ENCODE measurements around the gene COL9A3.
"Not testable (repeated sequence)": the region's sequence is repeated elsewhere in the genome, so short reads cannot be mapped to it uniquely, and the experiment has no call there.

The COL9A3 gene

GRCh38 chr20:62852841-62853240, 36.0 kb downstream of the COL9A3 start:
- DNase-seq (ENCODE audit: low read depth in 2 of 2, low spot score in 1 of 2) = no peak

GRCh38 chr20:62853304-62853703, 36.5 kb downstream of the COL9A3 start:
- DNase-seq (ENCODE audit: low read depth in 2 of 2, low spot score in 1 of 2) = not testable (repeated sequence)

- DNase-seq (ENCODE audit: low read depth in 2 of 2, low spot score in 1 of 2) = no peak
Measured at GRCh38 chr20:62854121-62854520, 37.3 kb downstream of the COL9A3 start.

GRCh38 chr20:62855120-62855519, 38.3 kb downstream of the COL9A3 start:
- no peak for DNase-seq (ENCODE audit: low read depth in 2 of 2, low spot score in 1 of 2)

- DNase-seq (ENCODE audit: low read depth in 2 of 2, low spot score in 1 of 2) = no peak
Measured at GRCh38 chr20:62856931-62857619, 40.2 kb downstream of the COL9A3 start.

- no peak for DNase-seq (ENCODE audit: low read depth in 2 of 2, low spot score in 1 of 2)
Measured at GRCh38 chr20:62858058-62858830, 41.4 kb downstream of the COL9A3 start.

- no peak for DNase-seq (ENCODE audit: low read depth in 2 of 2, low spot score in 1 of 2)
Measured at GRCh38 chr20:62859721-62860120, 42.9 kb downstream of the COL9A3 start.

- no peak for DNase-seq (ENCODE audit: low read depth in 2 of 2, low spot score in 1 of 2)
Measured at GRCh38 chr20:62860391-62860923, 43.6 kb downstream of the COL9A3 start.

- DNase-seq (ENCODE audit: low read depth in 2 of 2, low spot score in 1 of 2) = no peak
Measured at GRCh38 chr20:62860924-62861691, 44.3 kb downstream of the COL9A3 start.

- peak; percentile 82 to 93 for DNase-seq (ENCODE audit: low read depth in 2 of 2, low spot score in 1 of 2)
Measured at GRCh38 chr20:62861726-62862336, 45.0 kb downstream of the COL9A3 start, which contains the start of gene TCFL5. Gene TCFL5 (minus strand): TSS chr20:62861822. CDS start chr20:62861670, 152 bp downstream.

GRCh38 chr20:62864207-62864606, 47.4 kb downstream of the COL9A3 start:
- no peak for DNase-seq (ENCODE audit: low read depth in 2 of 2, low spot score in 1 of 2)

GRCh38 chr20:62872184-62872847, 55.5 kb downstream of the COL9A3 start:
- DNase-seq (ENCODE audit: low read depth in 2 of 2, low spot score in 1 of 2) = no peak

GRCh38 chr20:62872862-62873261, 56.0 kb downstream of the COL9A3 start:
- DNase-seq (ENCODE audit: low read depth in 2 of 2, low spot score in 1 of 2) = no peak

- no peak for DNase-seq (ENCODE audit: low read depth in 2 of 2, low spot score in 1 of 2)
Measured at GRCh38 chr20:62873280-62873679, 56.4 kb downstream of the COL9A3 start.

GRCh38 chr20:62873681-62874031, 56.8 kb downstream of the COL9A3 start:
- DNase-seq (ENCODE audit: low read depth in 2 of 2, low spot score in 1 of 2) = not testable (repeated sequence)

GRCh38 chr20:62874964-62875344, 58.1 kb downstream of the COL9A3 start:
- DNase-seq (ENCODE audit: low read depth in 2 of 2, low spot score in 1 of 2) = no peak

- DNase-seq (ENCODE audit: low read depth in 2 of 2, low spot score in 1 of 2) = no peak
Measured at GRCh38 chr20:62875419-62876361, 58.8 kb downstream of the COL9A3 start.

- DNase-seq (ENCODE audit: low read depth in 2 of 2, low spot score in 1 of 2) = no peak
Measured at GRCh38 chr20:62876501-62876901, 59.7 kb downstream of the COL9A3 start.

Measured in stimulated activated CD8-positive, alpha-beta memory T cell treated with anti-CD3 and anti-CD28 coated beads, Interleukin-4, amount 100 ng/mL, for 4 hours (primary cell).